Activated CD4-positive, alpha-beta memory T cell treated with anti-CD3 and anti-CD28 coated beads, Interleukin-2, amount 10 ng/mL, durations not matched to agents 7 days and 5 days (primary cell): ENCODE measurements around the gene EIF2B2. TPM values are rescaled to one million over a fixed set of nuclear protein-coding genes. Genes with fewer than 3 reads are reported as not detected.

Experiments
- CTCF ChIA-PET: fragments of 350-600 bp; sonication (Branson Sonifier 250); formaldehyde crosslinking; loops from one replicate; lab custom pipeline; 2021; ENCODE audit warnings: antibody characterized with exemption, inconsistent platforms; lab: Charles Lee
- POLR2A ChIA-PET: fragments of 350-600 bp; sonication (Branson Sonifier 250); formaldehyde crosslinking; loops from one replicate; lab custom pipeline; 2021; ENCODE audit warnings: antibody characterized with exemption; lab: Charles Lee
- DNase-seq: peaks from one replicate; pipeline ENCODE4 v3.0.0-alpha.2; 2020
- H3K27ac Mint-ChIP-seq: one replicate; pipeline ENCODE4 v1.8.0; 2021; ENCODE audit warnings: mild to moderate bottlenecking, mixed read lengths
- H3K27me3 Mint-ChIP-seq: one replicate; pipeline ENCODE4 v1.8.0; 2021; ENCODE audit warnings: mixed read lengths
- H3K36me3 Mint-ChIP-seq: one replicate; pipeline ENCODE4 v1.8.0; 2021; ENCODE audit warnings: low read depth, mixed read lengths
- H3K4me1 Mint-ChIP-seq: one replicate; pipeline ENCODE4 v1.8.0; 2021; ENCODE audit warnings: mixed read lengths
- H3K4me3 Mint-ChIP-seq: one replicate; pipeline ENCODE4 v1.8.0; 2021; ENCODE audit warnings: mild to moderate bottlenecking, mixed read lengths
- H3K9me3 Mint-ChIP-seq: one replicate; pipeline ENCODE4 v1.8.0; 2021; ENCODE audit warnings: mixed read lengths
- total RNA-seq, 2 experiments: library from RNA; stranded (reverse); gene quantifications; one replicate each; pipeline ENCODE4 v1.2.3, GENCODE V29; 2021

The EIF2B2 gene
- total RNA-seq, 2 experiments from 2014 or later: 63.7 to 64.0 TPM

DNA sequence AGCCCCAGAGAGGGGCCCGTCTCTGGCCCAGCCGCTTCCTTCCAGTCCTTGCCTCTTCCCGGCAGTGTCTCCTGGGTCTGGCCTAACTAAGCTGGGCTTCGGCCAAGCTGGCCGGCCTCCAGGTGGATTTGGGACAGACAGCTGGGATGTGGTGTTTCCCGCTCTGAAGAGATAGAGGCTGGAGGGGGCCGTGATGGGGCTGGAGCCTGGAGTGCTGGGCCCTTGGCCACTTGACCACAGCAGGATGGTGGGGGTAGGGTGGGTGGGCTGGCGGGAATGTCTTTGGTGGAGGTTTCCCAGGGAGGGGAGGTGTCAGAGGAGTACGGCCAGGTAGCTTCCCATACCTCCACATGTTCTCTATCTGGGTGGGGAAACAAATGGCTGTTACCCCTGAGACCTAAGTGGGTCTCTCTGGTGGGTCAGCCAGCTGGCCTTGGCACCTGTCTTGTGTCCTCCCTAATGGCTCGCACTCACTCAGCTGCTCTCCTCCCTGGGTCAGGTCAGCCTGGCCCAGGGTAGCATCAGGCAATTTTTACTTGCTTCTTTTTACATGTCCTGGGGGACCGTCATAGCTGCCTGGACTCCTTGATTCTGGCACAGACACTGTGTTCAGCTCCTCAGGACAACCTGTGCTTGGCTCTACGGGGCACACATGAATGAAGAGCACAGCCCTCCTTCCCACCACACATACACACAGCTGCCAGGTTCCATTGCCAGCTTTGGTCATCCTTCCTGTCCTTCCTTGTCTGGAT, 27.5 kb upstream of the EIF2B2 start:
- no peak for DNase-seq
- H3K36me3 Mint-ChIP-seq: no peaks in the 10 kb centered on the region
- H3K9me3 Mint-ChIP-seq: no peaks in the 10 kb centered on the region
- ChIA-PET POLR2A (interaction anchor here (1.3 kb wide), 1 partner anchor 28 kb away, joined by 4 read pairs; the partner anchor contains the start of gene EIF2B2), CTCF (interaction anchor here (0.9 kb wide), 1 partner anchor 30 kb away, joined by 3 read pairs; no protein-coding TSS in a partner anchor)
- peaks cover 7% of the 10 kb centered on the region for H3K4me1 Mint-ChIP-seq
- no peaks in the 10 kb centered on the region for H3K27me3 Mint-ChIP-seq
- H3K4me3 Mint-ChIP-seq: no peak overlapping the region
- H3K27ac Mint-ChIP-seq: no peak overlapping the region

GRCh38 chr14:74976264-74977113, 26.2 kb upstream of the EIF2B2 start:
- ChIA-PET POLR2A (no interaction called here), CTCF (interaction anchor here (0.9 kb wide), 1 partner anchor 31 kb away, joined by 3 read pairs; no protein-coding TSS in a partner anchor)
- H3K27me3 Mint-ChIP-seq: no peaks in the 10 kb centered on the region
- H3K9me3 Mint-ChIP-seq: no peaks in the 10 kb centered on the region
- H3K4me3 Mint-ChIP-seq: no peak overlapping the region
- no peak for DNase-seq
- no peaks in the 10 kb centered on the region for H3K36me3 Mint-ChIP-seq
- peaks cover 7% of the 10 kb centered on the region for H3K4me1 Mint-ChIP-seq
- no peak overlapping the region for H3K27ac Mint-ChIP-seq

DNA sequence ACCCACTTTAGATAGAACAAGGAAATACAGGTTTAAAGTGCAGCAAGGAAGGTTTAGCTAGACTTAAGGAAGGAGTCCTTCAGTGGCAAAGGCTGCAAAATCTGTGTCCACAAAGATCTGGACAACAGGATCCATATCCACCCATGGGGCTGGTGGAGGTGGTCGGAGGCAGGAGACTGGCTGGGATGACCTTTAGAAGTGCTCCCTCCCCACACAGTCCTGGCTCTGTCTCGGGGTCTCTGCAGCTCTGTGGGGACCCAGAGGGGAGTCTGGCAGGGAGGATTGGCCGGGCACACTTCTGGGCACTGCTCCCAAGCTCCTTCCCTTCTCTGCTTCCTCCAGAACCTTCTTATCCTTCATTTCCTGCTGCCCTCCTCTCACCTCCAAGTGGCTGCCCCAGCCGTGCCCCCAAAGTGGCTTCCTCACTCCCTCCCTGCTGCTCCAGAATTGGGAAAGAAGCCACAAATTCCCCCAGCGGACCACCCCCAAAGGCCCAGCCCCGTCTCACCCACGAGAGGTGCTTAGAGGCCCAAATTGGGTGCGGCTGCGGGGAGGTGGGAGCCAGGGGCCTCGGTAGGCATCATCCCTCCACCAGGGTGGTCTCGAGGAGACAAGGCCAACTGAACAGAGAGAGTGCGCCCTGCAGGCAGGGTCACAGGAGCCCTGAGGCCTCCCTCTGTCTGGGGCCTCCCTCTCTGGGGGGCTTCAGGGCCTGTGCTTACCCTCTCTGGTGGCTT, 25.4 kb upstream of the EIF2B2 start:
- no peaks in the 10 kb centered on the region for H3K36me3 Mint-ChIP-seq
- H3K4me1 Mint-ChIP-seq: peaks cover 6% of the 10 kb centered on the region
- DNase-seq: no peak
- ChIA-PET CTCF (no interaction called here), POLR2A (no interaction called here)
- H3K27me3 Mint-ChIP-seq: no peaks in the 10 kb centered on the region
- H3K27ac Mint-ChIP-seq: no peak overlapping the region
- no peak overlapping the region for H3K4me3 Mint-ChIP-seq
- H3K9me3 Mint-ChIP-seq: no peaks in the 10 kb centered on the region

- POLR2A ChIA-PET: no interaction called here
- CTCF ChIA-PET: no interaction called here
- Mint-ChIP-seq H3K27ac (no peak overlapping the region), H3K4me3 (no peak overlapping the region), H3K36me3 (no peaks in the 10 kb centered on the region), H3K4me1 (peaks cover 6% of the 10 kb centered on the region), H3K9me3 (no peaks in the 10 kb centered on the region), H3K27me3 (no peaks in the 10 kb centered on the region)
- DNase-seq: no peak
These were observed 24.8 kb upstream of the EIF2B2 start for GRCh38 chr14:74977901-74978385.

DNA sequence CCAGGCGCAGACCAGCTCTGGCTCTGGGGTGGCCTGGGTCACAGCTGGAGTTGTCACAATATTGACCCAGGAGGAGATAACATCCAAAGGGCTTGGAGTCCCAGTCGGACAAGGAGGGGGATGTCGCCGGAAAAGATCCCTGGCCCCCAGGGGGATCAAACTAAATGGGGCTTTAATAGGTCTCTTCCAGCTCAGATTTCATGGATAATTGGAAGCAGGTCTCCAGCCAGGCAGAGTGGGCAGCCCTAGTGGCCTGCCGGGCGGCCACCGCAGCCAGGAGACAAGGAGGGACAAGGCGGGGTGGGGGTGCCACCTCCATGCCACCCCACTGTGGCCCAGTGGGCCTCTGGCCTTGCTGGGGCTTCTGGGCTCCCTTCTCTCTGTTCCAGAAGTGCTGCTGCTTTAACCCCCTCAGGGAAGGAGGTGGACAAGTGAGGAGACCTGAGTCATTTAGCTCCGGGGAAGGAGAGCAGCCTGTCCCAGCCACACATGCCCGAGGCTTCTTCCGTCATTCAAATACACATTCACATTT, 24.2 kb upstream of the EIF2B2 start:
- Mint-ChIP-seq H3K9me3 (no peaks in the 10 kb centered on the region), H3K4me1 (peaks cover 6% of the 10 kb centered on the region), H3K27ac (no peak overlapping the region), H3K36me3 (no peaks in the 10 kb centered on the region), H3K27me3 (no peaks in the 10 kb centered on the region), H3K4me3 (no peak overlapping the region)
- no peak for DNase-seq
- ChIA-PET CTCF (no interaction called here), POLR2A (no interaction called here)

- H3K27ac Mint-ChIP-seq: no peak overlapping the region
- POLR2A ChIA-PET: no interaction called here
- no peaks in the 10 kb centered on the region for H3K36me3 Mint-ChIP-seq
- H3K27me3 Mint-ChIP-seq: no peaks in the 10 kb centered on the region
- CTCF ChIA-PET: no interaction called here
- H3K4me1 Mint-ChIP-seq: peaks cover 2% of the 10 kb centered on the region
- H3K4me3 Mint-ChIP-seq: no peak overlapping the region
- H3K9me3 Mint-ChIP-seq: no peaks in the 10 kb centered on the region
- no peak for DNase-seq
These were observed 23.7 kb upstream of the EIF2B2 start for GRCh38 chr14:74979029-74979428.

GRCh38 chr14:74979442-74980397, 23.0 kb upstream of the EIF2B2 start:
- ChIA-PET POLR2A (interaction anchor here (1.4 kb wide), 1 partner anchor 30 kb away, joined by 4 read pairs; no protein-coding TSS in a partner anchor), CTCF (interaction anchor here (1.1 to 1.3 kb wide), 3 partner anchors 24 to 119 kb away, joined by 3 read pairs; no protein-coding TSS in a partner anchor)
- no peak overlapping the region for H3K4me3 Mint-ChIP-seq
- no peaks in the 10 kb centered on the region for H3K27me3 Mint-ChIP-seq
- H3K27ac Mint-ChIP-seq: no peak overlapping the region
- no peak for DNase-seq
- no peaks in the 10 kb centered on the region for H3K9me3 Mint-ChIP-seq
- no peaks in the 10 kb centered on the region for H3K36me3 Mint-ChIP-seq
- no peaks in the 10 kb centered on the region for H3K4me1 Mint-ChIP-seq

- no peak overlapping the region for H3K27ac Mint-ChIP-seq
- no peaks in the 10 kb centered on the region for H3K27me3 Mint-ChIP-seq
- POLR2A ChIA-PET: interaction anchor here (1.4 kb wide), 1 partner anchor 31 kb away, joined by 4 read pairs; no protein-coding TSS in a partner anchor
- H3K9me3 Mint-ChIP-seq: no peaks in the 10 kb centered on the region
- no peak for DNase-seq
- CTCF ChIA-PET: interaction anchor here (1.1 to 1.3 kb wide), 3 partner anchors 23 to 119 kb away, joined by 3 read pairs; no protein-coding TSS in a partner anchor
- no peaks in the 10 kb centered on the region for H3K36me3 Mint-ChIP-seq
- no peaks in the 10 kb centered on the region for H3K4me1 Mint-ChIP-seq
- H3K4me3 Mint-ChIP-seq: no peak overlapping the region
These were observed 22.4 kb upstream of the EIF2B2 start for GRCh38 chr14:74980398-74980730.

DNA sequence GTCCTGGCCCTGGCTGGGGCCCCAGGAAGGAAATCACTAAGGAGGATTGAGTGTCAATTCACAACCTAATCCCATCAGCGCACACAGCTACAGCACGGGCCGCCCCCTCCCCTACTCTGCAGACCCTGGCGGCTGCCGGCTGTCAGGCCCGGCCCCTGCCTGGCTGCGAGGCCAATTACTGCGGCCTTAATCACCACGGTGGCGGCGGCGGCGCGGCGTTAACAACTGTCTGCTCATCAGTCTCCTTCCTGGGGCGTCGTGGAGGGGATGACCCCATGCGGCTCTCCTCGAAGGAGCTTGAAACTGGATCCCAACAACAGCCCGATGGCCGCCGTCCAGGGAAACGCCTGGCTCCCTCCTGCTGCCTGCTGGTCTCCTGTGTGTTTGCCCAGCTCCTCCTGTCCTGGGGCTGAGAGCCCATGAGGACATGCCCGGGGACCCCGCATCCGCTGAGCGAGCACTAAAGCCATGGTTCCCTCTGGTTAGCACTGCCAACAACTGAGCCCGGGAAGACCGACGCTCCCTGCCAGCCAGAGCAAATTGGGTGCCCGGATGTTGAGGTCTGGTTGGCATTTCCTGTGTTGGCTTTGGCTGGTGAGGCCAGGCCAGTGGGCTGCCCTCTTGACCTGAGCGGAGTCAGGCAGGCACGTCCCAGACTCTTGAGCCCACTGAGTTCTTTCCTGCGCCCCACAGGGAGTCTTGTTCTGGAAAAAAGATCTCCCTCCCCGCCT, 21.8 kb upstream of the EIF2B2 start:
- Mint-ChIP-seq H3K4me3 (no peak overlapping the region), H3K36me3 (no peaks in the 10 kb centered on the region), H3K27me3 (no peaks in the 10 kb centered on the region), H3K27ac (no peak overlapping the region), H3K4me1 (no peaks in the 10 kb centered on the region), H3K9me3 (no peaks in the 10 kb centered on the region)
- CTCF ChIA-PET: interaction anchor here (1.1 to 1.3 kb wide), 3 partner anchors 22 to 120 kb away, joined by 3 read pairs; no protein-coding TSS in a partner anchor
- no peak for DNase-seq
- POLR2A ChIA-PET: interaction anchor here (1.4 kb wide), 1 partner anchor 31 kb away, joined by 4 read pairs; no protein-coding TSS in a partner anchor

GRCh38 chr14:74981462-74981782, 21.3 kb upstream of the EIF2B2 start:
- no peak overlapping the region for H3K4me3 Mint-ChIP-seq
- no peaks in the 10 kb centered on the region for H3K36me3 Mint-ChIP-seq
- ChIA-PET CTCF (interaction anchor here (1.2 to 1.3 kb wide), 2 partner anchors 22 to 107 kb away, joined by 3 read pairs; no protein-coding TSS in a partner anchor), POLR2A (no interaction called here)
- H3K4me1 Mint-ChIP-seq: no peaks in the 10 kb centered on the region
- no peak for DNase-seq
- no peaks in the 10 kb centered on the region for H3K9me3 Mint-ChIP-seq
- no peaks in the 10 kb centered on the region for H3K27me3 Mint-ChIP-seq
- no peak overlapping the region for H3K27ac Mint-ChIP-seq

DNA sequence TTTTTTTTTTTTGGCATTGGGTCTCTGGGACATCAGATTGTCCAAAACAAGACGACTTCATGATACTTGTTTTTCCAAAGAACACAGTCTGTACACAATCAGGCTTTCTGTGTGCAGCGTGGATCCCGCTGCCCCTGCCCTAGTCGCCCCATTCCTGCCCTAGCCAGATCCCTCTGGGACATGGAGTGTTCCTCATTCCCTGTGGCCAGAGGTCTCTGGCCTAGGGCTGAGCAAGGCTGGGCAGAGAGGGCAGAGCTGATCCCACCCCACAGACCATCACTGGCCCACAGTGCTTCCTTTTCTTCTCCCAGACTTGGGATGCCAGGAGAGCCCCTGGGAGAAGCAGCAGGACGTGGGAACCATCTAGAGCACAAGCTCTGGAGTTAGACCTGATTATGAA, 20.9 kb upstream of the EIF2B2 start:
- H3K36me3 Mint-ChIP-seq: no peaks in the 10 kb centered on the region
- CTCF ChIA-PET: no interaction called here

More for the DNA sequence above, 20.9 kb upstream of the EIF2B2 start:
- no peak overlapping the region for H3K27ac Mint-ChIP-seq
- no peak for DNase-seq
- H3K4me3 Mint-ChIP-seq: no peak overlapping the region
- H3K9me3 Mint-ChIP-seq: no peaks in the 10 kb centered on the region
- POLR2A ChIA-PET: no interaction called here
- H3K4me1 Mint-ChIP-seq: no peaks in the 10 kb centered on the region
- H3K27me3 Mint-ChIP-seq: no peaks in the 10 kb centered on the region
